K562 (cell line): ENCODE results near the gene OPCML.

ENCODE experiments used
- ARNT ChIP-seq, 2 experiments: fragments of 450-650 bp; IDR thresholded peaks; 2 replicates each; pipeline ENCODE4 v1.6.1; 2016; ENCODE audit warnings: mild to moderate bottlenecking in 1 of 2
- POLR2A ChIP-seq: fragments of 450-650 bp; conservative IDR thresholded peaks from 2 replicates; pipeline ENCODE4 v1.6.1; 2016
- POLR2AphosphoS5 ChIP-seq: IDR thresholded peaks from 2 replicates; pipeline ENCODE4 v1.6.1; 2011; ENCODE audit warnings: mild to moderate bottlenecking, low read depth, low read length, moderate library complexity; ENCODE audit not compliant: control insufficient read depth, insufficient read depth
- SMARCA5 ChIP-seq: fragments of 450-650 bp; IDR thresholded peaks from 2 replicates; pipeline ENCODE4 v1.6.1; 2016
- SMARCC2 ChIP-seq: fragments of 450-650 bp; IDR thresholded peaks from 2 replicates; pipeline ENCODE4 v1.6.1; 2017; ENCODE audit warnings: antibody characterized with exemption, moderate library complexity, mild to moderate bottlenecking, low read depth
- SRSF3 ChIP-seq: fragments of 200-400 bp; formaldehyde crosslinking; IDR thresholded peaks from 2 replicates; pipeline ENCODE4 v1.6.1; 2016; ENCODE audit warnings: mild to moderate bottlenecking, low read length, moderate library complexity; ENCODE audit not compliant: insufficient read depth
- TARDBP ChIP-seq: fragments of 450-650 bp; IDR thresholded peaks from 2 replicates; pipeline ENCODE4 v1.6.1; 2016
- ZKSCAN1 ChIP-seq: fragments of 150-350 bp; IDR thresholded peaks from 2 replicates; pipeline ENCODE4 v1.6.1; 2016; ENCODE audit warnings: low read depth, low read length
- TF ChIP-seq, protein P1 (sequence below): fragments of 250-450 bp; sonication (Bioruptor Pico); IDR thresholded peaks from 2 replicates; pipeline ENCODE4 v1.5.0; 2021
- TF ChIP-seq, protein P2 (sequence below), 3 experiments: IDR thresholded peaks in 2 of 3; conservative IDR thresholded peaks in 1 of 3; 2 replicates each; pipeline ENCODE4 v1.5.1; 2011 to 2012; ENCODE audit warnings: low read length in 3 of 3, mild to moderate bottlenecking in 3 of 3, control low read depth in 2 of 3, improper control_type of control experiment in 1 of 3, inconsistent platforms in 1 of 3, low read depth in 1 of 3, mixed read lengths in 1 of 3, moderate library complexity in 1 of 3; ENCODE audit not compliant: insufficient read depth in 2 of 3
- TF ChIP-seq, protein P3 (sequence below), 2 experiments: fragments of 450-650 bp in 1 of 2; sonication (generic) in 1 of 2; formaldehyde crosslinking in 1 of 2; IDR thresholded peaks in 1 of 2; conservative IDR thresholded peaks in 1 of 2; 2 replicates each; pipeline versions ENCODE4 v1.6.1 to v1.8.1; 2016 to 2023; ENCODE audit warnings: mild to moderate bottlenecking in 2 of 2, moderate library complexity in 2 of 2, inconsistent platforms in 1 of 2, missing genetic modification reagents in 1 of 2
- TF ChIP-seq, protein P4 (sequence below): fragments of 450-650 bp; IDR thresholded peaks from 2 replicates; pipeline ENCODE4 v1.6.1; 2017; ENCODE audit warnings: antibody characterized with exemption, mild to moderate bottlenecking

DNA sequence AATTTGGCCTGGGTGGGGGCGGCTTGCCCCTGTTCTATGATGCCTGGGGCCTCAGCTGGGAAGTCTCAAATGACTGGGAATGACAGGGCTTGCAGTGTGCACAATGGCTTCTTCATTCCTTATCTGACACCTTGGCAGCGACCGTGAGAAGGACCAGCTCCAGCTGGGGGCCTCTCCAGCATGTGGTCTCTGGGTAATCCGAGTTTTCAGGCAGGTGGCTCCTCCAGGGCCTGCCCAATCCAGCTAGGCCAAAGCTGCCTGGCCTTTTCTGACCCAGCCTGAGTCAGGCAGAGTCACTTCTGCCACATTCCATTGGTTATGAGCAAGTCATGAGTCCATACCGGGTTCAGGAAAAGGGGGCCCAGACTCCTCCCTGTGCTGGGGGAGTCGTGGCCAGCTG lies 646.0 kb downstream of the OPCML start:
- TF ChIP-seq, protein P1, sequence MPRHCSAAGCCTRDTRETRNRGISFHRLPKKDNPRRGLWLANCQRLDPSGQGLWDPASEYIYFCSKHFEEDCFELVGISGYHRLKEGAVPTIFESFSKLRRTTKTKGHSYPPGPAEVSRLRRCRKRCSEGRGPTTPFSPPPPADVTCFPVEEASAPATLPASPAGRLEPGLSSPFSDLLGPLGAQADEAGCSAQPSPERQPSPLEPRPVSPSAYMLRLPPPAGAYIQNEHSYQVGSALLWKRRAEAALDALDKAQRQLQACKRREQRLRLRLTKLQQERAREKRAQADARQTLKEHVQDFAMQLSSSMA (CRISPR knock-in tag), result no peak
- TF ChIP-seq TARDBP, result no peak
- TF ChIP-seq, protein P2, sequence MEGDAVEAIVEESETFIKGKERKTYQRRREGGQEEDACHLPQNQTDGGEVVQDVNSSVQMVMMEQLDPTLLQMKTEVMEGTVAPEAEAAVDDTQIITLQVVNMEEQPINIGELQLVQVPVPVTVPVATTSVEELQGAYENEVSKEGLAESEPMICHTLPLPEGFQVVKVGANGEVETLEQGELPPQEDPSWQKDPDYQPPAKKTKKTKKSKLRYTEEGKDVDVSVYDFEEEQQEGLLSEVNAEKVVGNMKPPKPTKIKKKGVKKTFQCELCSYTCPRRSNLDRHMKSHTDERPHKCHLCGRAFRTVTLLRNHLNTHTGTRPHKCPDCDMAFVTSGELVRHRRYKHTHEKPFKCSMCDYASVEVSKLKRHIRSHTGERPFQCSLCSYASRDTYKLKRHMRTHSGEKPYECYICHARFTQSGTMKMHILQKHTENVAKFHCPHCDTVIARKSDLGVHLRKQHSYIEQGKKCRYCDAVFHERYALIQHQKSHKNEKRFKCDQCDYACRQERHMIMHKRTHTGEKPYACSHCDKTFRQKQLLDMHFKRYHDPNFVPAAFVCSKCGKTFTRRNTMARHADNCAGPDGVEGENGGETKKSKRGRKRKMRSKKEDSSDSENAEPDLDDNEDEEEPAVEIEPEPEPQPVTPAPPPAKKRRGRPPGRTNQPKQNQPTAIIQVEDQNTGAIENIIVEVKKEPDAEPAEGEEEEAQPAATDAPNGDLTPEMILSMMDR (IDR thresholded peaks at IDR 0.05 in 2 of 3, conservative IDR thresholded peaks at IDR 0.05 in 1 of 3; ENCODE audit: insufficient read depth in 2 of 3, low read depth in 1 of 3, low read length in 3 of 3), result no peak
- TF ChIP-seq, protein P3, sequence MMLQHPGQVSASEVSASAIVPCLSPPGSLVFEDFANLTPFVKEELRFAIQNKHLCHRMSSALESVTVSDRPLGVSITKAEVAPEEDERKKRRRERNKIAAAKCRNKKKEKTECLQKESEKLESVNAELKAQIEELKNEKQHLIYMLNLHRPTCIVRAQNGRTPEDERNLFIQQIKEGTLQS (IDR thresholded peaks at IDR 0.05), result no peak
- TF ChIP-seq, protein P3 (CRISPR knock-in tag; conservative IDR thresholded peaks at IDR 0.05), result no peak
- TF ChIP-seq ZKSCAN1, result no peak
- no peak for TF ChIP-seq SRSF3
- no peak for TF ChIP-seq POLR2AphosphoS5
- no peak for TF ChIP-seq ARNT (IDR thresholded peaks at IDR 0.05)
- TF ChIP-seq SMARCA5, result no peak
- no peak for TF ChIP-seq SMARCC2
- TF ChIP-seq POLR2A, result no peak
- TF ChIP-seq, protein P4, sequence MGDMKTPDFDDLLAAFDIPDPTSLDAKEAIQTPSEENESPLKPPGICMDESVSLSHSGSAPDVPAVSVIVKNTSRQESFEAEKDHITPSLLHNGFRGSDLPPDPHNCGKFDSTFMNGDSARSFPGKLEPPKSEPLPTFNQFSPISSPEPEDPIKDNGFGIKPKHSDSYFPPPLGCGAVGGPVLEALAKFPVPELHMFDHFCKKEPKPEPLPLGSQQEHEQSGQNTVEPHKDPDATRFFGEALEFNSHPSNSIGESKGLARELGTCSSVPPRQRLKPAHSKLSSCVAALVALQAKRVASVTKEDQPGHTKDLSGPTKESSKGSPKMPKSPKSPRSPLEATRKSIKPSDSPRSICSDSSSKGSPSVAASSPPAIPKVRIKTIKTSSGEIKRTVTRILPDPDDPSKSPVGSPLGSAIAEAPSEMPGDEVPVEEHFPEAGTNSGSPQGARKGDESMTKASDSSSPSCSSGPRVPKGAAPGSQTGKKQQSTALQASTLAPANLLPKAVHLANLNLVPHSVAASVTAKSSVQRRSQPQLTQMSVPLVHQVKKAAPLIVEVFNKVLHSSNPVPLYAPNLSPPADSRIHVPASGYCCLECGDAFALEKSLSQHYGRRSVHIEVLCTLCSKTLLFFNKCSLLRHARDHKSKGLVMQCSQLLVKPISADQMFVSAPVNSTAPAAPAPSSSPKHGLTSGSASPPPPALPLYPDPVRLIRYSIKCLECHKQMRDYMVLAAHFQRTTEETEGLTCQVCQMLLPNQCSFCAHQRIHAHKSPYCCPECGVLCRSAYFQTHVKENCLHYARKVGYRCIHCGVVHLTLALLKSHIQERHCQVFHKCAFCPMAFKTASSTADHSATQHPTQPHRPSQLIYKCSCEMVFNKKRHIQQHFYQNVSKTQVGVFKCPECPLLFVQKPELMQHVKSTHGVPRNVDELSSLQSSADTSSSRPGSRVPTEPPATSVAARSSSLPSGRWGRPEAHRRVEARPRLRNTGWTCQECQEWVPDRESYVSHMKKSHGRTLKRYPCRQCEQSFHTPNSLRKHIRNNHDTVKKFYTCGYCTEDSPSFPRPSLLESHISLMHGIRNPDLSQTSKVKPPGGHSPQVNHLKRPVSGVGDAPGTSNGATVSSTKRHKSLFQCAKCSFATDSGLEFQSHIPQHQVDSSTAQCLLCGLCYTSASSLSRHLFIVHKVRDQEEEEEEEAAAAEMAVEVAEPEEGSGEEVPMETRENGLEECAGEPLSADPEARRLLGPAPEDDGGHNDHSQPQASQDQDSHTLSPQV, result no peak
